Measurements from ENCODE around the gene HRNR. TPM values are rescaled to one million over a fixed set of nuclear protein-coding genes. Genes with fewer than 3 reads are reported as not detected.

The HRNR gene
- total RNA-seq, 1 experiment from 2014 or later, result not detected

DNA sequence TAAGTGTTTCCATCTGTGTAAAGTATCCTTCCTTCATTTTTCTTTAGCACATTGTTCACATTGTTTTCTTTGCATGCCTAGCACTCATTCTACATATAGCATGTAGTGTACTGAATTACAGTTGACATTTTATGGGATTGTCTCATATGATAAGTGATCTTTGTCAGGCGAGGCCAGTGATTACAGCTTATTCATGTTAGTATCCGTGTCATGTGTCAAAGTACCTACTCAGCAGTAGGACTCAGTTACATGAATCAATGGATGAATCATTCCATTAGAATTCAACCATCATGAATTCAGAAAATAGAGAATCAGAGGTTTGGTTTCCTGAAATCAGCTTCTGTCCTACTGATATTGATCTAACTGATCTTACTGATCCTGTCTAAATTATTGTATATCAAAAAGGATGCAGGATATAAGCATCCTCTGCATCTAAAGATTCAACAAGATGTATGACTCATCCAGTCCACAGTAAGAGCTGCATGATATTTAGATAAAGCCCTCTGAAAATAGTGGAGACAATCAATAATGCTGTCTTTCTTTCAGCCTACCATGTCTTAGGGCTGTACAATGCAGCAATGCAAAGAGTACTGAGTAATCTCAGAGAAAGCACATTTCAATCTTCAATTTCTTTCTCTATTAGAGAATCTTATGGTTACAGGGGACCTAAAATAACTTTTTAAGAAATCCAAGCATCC, 20.7 kb upstream of the HRNR start:
- BruUV-seq (replicated peaks), result no TSS peak
- TF ChIP-seq, protein P1, sequence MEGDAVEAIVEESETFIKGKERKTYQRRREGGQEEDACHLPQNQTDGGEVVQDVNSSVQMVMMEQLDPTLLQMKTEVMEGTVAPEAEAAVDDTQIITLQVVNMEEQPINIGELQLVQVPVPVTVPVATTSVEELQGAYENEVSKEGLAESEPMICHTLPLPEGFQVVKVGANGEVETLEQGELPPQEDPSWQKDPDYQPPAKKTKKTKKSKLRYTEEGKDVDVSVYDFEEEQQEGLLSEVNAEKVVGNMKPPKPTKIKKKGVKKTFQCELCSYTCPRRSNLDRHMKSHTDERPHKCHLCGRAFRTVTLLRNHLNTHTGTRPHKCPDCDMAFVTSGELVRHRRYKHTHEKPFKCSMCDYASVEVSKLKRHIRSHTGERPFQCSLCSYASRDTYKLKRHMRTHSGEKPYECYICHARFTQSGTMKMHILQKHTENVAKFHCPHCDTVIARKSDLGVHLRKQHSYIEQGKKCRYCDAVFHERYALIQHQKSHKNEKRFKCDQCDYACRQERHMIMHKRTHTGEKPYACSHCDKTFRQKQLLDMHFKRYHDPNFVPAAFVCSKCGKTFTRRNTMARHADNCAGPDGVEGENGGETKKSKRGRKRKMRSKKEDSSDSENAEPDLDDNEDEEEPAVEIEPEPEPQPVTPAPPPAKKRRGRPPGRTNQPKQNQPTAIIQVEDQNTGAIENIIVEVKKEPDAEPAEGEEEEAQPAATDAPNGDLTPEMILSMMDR (IDR thresholded peaks at IDR 0.05; ENCODE audit: unreplicated experiment), result no peak
- no peak for DNase-seq
- CTCF ChIA-PET, result interaction anchor here (0.6 kb wide), 1 partner anchor 673 kb away, joined by 3 read pairs; no protein-coding TSS in a partner anchor
- intact Hi-C loops (cut with micrococcal nuclease; ENCODE audit: unreplicated experiment), result no loop called here
- Mint-ChIP-seq H3K4me1 (ENCODE audit: low read depth, unreplicated experiment) (no peaks in the 10 kb centered on the region), H3K4me3 (ENCODE audit: low read depth, unreplicated experiment) (no peak overlapping the region), H3K27me3 (ENCODE audit: unreplicated experiment) (peaks cover 82% of the 10 kb centered on the region), H3K36me3 (ENCODE audit: insufficient read depth, unreplicated experiment) (no peaks in the 10 kb centered on the region), H3K9me3 (ENCODE audit: low read depth, unreplicated experiment) (no peaks in the 10 kb centered on the region), H3K27ac (ENCODE audit: unreplicated experiment) (no peak overlapping the region)

DNA sequence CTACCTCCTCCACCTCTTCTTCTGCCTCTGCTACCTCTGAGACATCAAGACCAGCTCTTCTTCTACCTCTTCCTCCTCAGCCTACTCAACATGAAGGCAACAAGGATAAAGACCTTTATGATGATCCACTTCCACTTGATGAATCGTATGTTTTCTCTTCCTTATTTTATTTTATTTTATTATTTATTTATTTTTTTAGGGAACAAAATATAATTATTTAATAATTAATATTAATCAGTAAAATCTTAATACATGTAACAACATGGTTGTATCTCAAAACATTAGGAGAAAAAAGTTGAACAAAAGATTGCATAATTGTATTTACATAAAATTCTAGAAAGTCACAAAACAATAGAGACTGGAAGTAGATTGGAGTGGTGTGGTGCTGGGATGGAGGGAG, 13.1 kb upstream of the HRNR start:
- no TSS peak for BruUV-seq (replicated peaks)
- Mint-ChIP-seq H3K27me3 (ENCODE audit: unreplicated experiment) (peaks cover 59% of the 10 kb centered on the region), H3K4me1 (ENCODE audit: low read depth, unreplicated experiment) (no peaks in the 10 kb centered on the region), H3K4me3 (ENCODE audit: low read depth, unreplicated experiment) (no peak overlapping the region), H3K9me3 (ENCODE audit: low read depth, unreplicated experiment) (no peaks in the 10 kb centered on the region), H3K27ac (ENCODE audit: unreplicated experiment) (no peak overlapping the region), H3K36me3 (ENCODE audit: insufficient read depth, unreplicated experiment) (no peaks in the 10 kb centered on the region)
- intact Hi-C loops (cut with micrococcal nuclease; ENCODE audit: unreplicated experiment), result no loop called here
- CTCF ChIA-PET, result no interaction called here
- no peak for DNase-seq
- TF ChIP-seq, protein P1 (IDR thresholded peaks at IDR 0.05; ENCODE audit: unreplicated experiment), result no peak

DNA sequence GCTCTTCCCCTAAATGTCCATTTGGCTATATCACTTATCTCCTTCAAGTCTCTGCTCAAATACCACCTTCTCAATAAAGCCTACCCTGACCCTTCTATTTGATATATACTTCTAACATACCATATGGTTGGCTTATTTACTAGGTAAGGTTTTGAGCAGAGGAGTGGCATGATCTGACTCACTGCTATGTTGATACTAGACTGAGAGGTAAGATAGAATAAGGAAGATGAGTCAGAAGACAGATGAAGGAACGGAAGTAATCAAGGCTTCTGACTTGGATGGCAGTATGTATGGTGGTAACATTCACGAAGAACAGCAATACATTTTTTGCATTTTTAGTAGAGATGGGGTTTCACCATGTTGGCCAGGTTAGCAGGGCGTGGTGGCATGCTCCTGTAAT, 4.8 kb upstream of the HRNR start:
- H3K4me3 Mint-ChIP-seq (ENCODE audit: low read depth, unreplicated experiment), result no peak overlapping the region
- intact Hi-C loops (cut with micrococcal nuclease; ENCODE audit: unreplicated experiment), result no loop called here
- no TSS peak for BruUV-seq (replicated peaks)
- CTCF ChIA-PET, result interaction anchor here (0.6 kb wide), 1 partner anchor 119 kb away, joined by 3 read pairs; no protein-coding TSS in a partner anchor
- no peaks in the 10 kb centered on the region for H3K9me3 Mint-ChIP-seq (ENCODE audit: low read depth, unreplicated experiment)
- no peaks in the 10 kb centered on the region for H3K36me3 Mint-ChIP-seq (ENCODE audit: insufficient read depth, unreplicated experiment)
- H3K4me1 Mint-ChIP-seq (ENCODE audit: low read depth, unreplicated experiment), result no peaks in the 10 kb centered on the region
- DNase-seq, result no peak
- TF ChIP-seq, protein P1 (IDR thresholded peaks at IDR 0.05; ENCODE audit: unreplicated experiment), result no peak
- H3K27me3 Mint-ChIP-seq (ENCODE audit: unreplicated experiment), result peaks cover 50% of the 10 kb centered on the region
- no peak overlapping the region for H3K27ac Mint-ChIP-seq (ENCODE audit: unreplicated experiment)

DNA sequence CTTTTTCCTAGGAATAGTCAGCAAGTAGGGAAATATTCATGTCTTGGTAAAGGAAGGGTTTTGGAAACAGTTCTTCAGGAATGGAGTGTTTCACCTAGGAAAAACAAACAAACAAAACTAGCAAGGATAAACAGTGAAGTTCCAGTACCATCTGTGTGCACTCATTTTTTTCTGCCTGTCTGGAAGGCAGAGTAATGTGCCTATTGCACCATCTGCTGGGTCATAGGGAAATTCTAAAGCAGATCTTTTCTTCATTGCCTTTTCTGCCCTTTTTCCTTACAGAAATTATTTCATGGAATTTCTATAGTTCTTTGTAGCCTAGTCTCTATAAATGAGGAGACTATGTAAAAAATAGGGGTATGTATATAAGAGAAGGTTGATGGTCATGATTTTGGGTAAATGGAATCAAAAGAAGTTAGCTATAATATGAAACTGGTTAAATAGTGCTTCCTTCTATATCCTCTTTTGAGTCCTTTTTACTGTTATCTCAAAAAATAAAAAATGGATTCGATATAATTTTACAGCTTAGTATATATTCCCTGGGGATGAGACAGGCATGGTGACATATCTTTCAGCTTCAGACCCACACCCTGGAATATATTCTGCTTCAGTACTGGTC, 3.4 kb upstream of the HRNR start:
- intact Hi-C loops (cut with micrococcal nuclease; ENCODE audit: unreplicated experiment), result no loop called here
- Mint-ChIP-seq H3K4me1 (ENCODE audit: low read depth, unreplicated experiment) (no peaks in the 10 kb centered on the region), H3K36me3 (ENCODE audit: insufficient read depth, unreplicated experiment) (no peaks in the 10 kb centered on the region), H3K27me3 (ENCODE audit: unreplicated experiment) (peaks cover 41% of the 10 kb centered on the region), H3K27ac (ENCODE audit: unreplicated experiment) (no peak overlapping the region), H3K9me3 (ENCODE audit: low read depth, unreplicated experiment) (no peaks in the 10 kb centered on the region), H3K4me3 (ENCODE audit: low read depth, unreplicated experiment) (no peak overlapping the region)
- TF ChIP-seq, protein P1 (IDR thresholded peaks at IDR 0.05; ENCODE audit: unreplicated experiment), result no peak
- BruUV-seq (replicated peaks), result no TSS peak
- CTCF ChIA-PET, result no interaction called here
- DNase-seq, result no peak
